OCI-LY3 (cell line): Measurements from ENCODE around the gene TNKS1BP1.

Experiments
- H2AFZ ChIP-seq: fragments of 200-600, 300-600 bp; shearing (Covaris generic); 2 replicates; pipeline ENCODE4 v1.6.0; 2014; ENCODE audit warnings: antibody characterized with exemption, low read depth, low read length
- H3K27ac ChIP-seq: fragments of 200-600, 300-600 bp; sonication (generic); 2 replicates; pipeline ENCODE4 v1.5.1; 2014; ENCODE audit warnings: mild to moderate bottlenecking, low read length, moderate library complexity, mixed read lengths
- H3K27me3 ChIP-seq: fragments of 200-600, 300-600 bp; sonication (generic); 2 replicates; pipeline ENCODE4 v1.6.1; 2014; ENCODE audit warnings: low read depth, low read length, mixed read lengths
- H3K36me3 ChIP-seq: fragments of 200-600, 300-600 bp; sonication (generic); replicated peaks from 2 replicates; pipeline ENCODE3; 2014; ENCODE audit warnings: low read depth, low read length, mixed read lengths
- H3K4me1 ChIP-seq: fragments of 300-600, 200-600 bp; sonication (generic); 2 replicates; pipeline ENCODE4 v1.6.1; 2014; ENCODE audit warnings: low read length, mixed read lengths
- H3K4me2 ChIP-seq: fragments of 200-600, 300-600 bp; sonication (generic); 2 replicates; pipeline ENCODE4 v1.6.1; 2014; ENCODE audit warnings: low read length, mixed read lengths
- H3K4me3 ChIP-seq: fragments of 300-600, 200-600 bp; sonication (generic); 2 replicates; pipeline ENCODE4 v1.5.1; 2014; ENCODE audit warnings: antibody characterized with exemption, mild to moderate bottlenecking, low read length, moderate library complexity
- H3K79me2 ChIP-seq: fragments of 300-600, 200-600 bp; shearing (Covaris generic); 2 replicates; pipeline ENCODE4 v1.6.1; 2014; ENCODE audit warnings: mild to moderate bottlenecking, low read length, mixed read lengths
- H3K9ac ChIP-seq: fragments of 300-600, 200-600 bp; shearing (Covaris generic); 2 replicates; pipeline ENCODE4 v1.6.0; 2014; ENCODE audit warnings: mild to moderate bottlenecking, low read length, moderate library complexity
- H3K9me3 ChIP-seq: fragments of 200-600, 300-600 bp; shearing (Covaris generic); 2 replicates; pipeline ENCODE4 v1.6.1; 2014; ENCODE audit warnings: low read length, mixed read lengths; ENCODE audit not compliant: insufficient read depth
- H4K20me1 ChIP-seq: fragments of 200-600, 300-600 bp; sonication (generic); 2 replicates; pipeline ENCODE4 v1.6.1; 2016; ENCODE audit warnings: low read length, mixed read lengths; ENCODE audit not compliant: insufficient read depth
- EZH2phosphoT487 ChIP-seq: fragments of 200-600 bp; shearing (Covaris generic); IDR thresholded peaks from 2 replicates; pipeline ENCODE4 v1.6.1; 2018; ENCODE audit warnings: antibody characterized with exemption, mixed run types, low read depth
- TF ChIP-seq, protein P1 (sequence below): fragments of 200-600, 300-600 bp; sonication (generic); IDR thresholded peaks from 2 replicates; pipeline ENCODE4 v1.5.1; 2014; ENCODE audit warnings: antibody characterized with exemption, low read length, low read depth

The TNKS1BP1 gene

DNA sequence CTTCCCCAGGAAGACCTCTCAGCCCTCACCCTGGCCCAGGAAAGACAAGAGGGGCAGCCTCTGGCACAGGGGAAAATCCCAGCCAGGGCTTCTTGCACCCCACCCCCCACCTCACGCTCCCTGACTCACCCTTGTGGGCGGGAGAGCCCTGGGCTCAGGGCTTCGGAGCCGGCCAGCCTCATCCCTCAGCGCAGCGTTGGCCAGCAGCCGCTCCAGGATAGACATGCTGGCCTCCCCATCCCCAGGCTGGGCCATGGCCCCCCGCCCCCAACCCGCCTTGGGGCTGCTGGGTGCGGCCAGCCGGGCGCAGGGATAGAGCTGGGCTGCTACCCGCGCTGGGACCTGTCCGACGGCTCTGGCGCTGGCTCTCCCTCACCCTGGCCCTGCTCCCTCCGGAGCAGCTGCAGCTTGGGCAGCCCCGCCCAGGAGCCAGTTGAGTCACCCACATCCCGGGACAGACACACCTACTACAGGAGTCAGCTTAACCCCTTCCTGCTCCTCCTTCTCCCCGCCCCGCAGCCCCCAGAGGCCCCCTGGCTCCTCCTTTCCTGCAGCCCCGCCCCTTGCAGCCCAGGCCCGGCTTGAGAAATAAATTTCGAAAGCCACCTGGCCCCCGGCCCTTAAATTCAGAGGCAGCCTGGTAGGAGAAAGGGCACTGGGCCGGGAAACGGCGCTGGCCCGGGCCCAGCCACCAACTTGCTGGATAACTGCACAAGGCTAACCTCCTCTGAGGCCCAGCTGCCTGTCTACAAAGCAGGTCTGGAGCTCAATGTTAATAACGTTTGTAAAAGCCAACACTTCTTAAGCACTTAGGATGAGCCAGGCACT is 13.4 kb downstream of the TNKS1BP1 start:
- H3K4me1 ChIP-seq = peaks cover 13% of the 10 kb centered on the region
- H3K79me2 ChIP-seq = no peaks in the 10 kb centered on the region
- H3K9me3 ChIP-seq = no peaks in the 10 kb centered on the region
- no peak overlapping the region for H3K27ac ChIP-seq
- TF ChIP-seq, protein P1, sequence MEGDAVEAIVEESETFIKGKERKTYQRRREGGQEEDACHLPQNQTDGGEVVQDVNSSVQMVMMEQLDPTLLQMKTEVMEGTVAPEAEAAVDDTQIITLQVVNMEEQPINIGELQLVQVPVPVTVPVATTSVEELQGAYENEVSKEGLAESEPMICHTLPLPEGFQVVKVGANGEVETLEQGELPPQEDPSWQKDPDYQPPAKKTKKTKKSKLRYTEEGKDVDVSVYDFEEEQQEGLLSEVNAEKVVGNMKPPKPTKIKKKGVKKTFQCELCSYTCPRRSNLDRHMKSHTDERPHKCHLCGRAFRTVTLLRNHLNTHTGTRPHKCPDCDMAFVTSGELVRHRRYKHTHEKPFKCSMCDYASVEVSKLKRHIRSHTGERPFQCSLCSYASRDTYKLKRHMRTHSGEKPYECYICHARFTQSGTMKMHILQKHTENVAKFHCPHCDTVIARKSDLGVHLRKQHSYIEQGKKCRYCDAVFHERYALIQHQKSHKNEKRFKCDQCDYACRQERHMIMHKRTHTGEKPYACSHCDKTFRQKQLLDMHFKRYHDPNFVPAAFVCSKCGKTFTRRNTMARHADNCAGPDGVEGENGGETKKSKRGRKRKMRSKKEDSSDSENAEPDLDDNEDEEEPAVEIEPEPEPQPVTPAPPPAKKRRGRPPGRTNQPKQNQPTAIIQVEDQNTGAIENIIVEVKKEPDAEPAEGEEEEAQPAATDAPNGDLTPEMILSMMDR = no peak
- peak overlapping the region; percentile 73 for H3K4me2 ChIP-seq
- no peaks in the 10 kb centered on the region for H3K27me3 ChIP-seq
- peaks cover 11% of the 10 kb centered on the region for H3K36me3 ChIP-seq
- no peaks in the 10 kb centered on the region for H4K20me1 ChIP-seq
- H3K9ac ChIP-seq = peak overlapping the region; percentile 29; the same call in 1 of the 2 replicates
- no peak overlapping the region for H2AFZ ChIP-seq
- peak overlapping the region; percentile 72 for H3K4me3 ChIP-seq

DNA sequence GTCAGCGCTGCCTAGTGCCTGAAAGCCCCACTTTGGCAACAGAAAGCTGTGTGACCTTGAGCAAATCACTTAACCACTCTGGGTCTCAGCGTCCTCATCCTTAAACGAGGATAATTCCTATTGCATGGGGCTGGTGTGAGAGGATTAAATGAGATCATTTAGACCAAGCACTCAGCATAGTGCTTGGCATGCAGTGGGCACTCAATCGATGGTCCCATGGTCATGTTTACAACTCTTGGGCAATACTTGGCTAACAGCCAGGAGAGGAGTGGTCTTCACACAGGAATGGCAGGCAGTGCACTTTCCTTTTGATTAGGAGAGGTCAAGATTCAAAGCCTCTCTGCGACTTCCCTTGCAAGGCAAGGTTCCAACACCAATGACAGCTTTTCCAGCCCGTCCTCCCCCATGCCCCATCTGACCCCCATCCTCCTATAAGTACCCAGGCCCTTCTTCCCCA is 14.1 kb downstream of the TNKS1BP1 start:
- peak overlapping the region; percentile 72 for H3K4me3 ChIP-seq
- H4K20me1 ChIP-seq = no peaks in the 10 kb centered on the region
- no peak overlapping the region for H3K27ac ChIP-seq
- peak overlapping the region; percentile 73 for H3K4me2 ChIP-seq
- H3K9ac ChIP-seq = peak overlapping the region; percentile 29; the same call in 1 of the 2 replicates
- peaks cover 6% of the 10 kb centered on the region for H3K36me3 ChIP-seq
- H2AFZ ChIP-seq = no peak overlapping the region
- no peaks in the 10 kb centered on the region for H3K9me3 ChIP-seq
- no peaks in the 10 kb centered on the region for H3K79me2 ChIP-seq
- no peaks in the 10 kb centered on the region for H3K27me3 ChIP-seq
- H3K4me1 ChIP-seq = peaks cover 13% of the 10 kb centered on the region
- TF ChIP-seq EZH2phosphoT487 = no peak
- TF ChIP-seq, protein P1 = no peak

DNA sequence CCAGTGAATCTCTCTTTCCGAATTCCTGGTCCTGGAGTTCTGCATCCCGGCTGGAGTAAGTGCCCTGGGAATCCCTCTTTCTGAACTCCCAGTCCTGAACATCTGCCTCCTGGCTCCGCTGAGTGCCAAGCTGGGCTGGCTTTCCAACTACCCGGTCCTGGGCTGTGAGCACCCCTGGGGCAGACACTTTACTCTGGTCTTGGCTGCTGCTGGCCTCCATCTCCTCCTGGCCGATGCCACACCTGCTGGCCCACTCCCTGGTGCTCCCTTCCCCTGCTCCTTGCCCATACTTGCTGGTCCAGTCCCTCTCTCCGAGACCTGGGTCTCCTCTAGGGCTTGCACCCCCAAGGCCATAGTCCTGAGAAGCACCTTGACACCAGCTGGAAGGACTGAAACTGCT is 14.7 kb downstream of the TNKS1BP1 start:
- H3K9me3 ChIP-seq = no peaks in the 10 kb centered on the region
- no peak overlapping the region for H3K9ac ChIP-seq
- peaks cover 13% of the 10 kb centered on the region for H3K4me1 ChIP-seq
- no peaks in the 10 kb centered on the region for H4K20me1 ChIP-seq
- peaks cover 6% of the 10 kb centered on the region for H3K36me3 ChIP-seq
- H3K27ac ChIP-seq = no peak overlapping the region
- TF ChIP-seq EZH2phosphoT487 = no peak
- TF ChIP-seq, protein P1 = no peak
- H3K27me3 ChIP-seq = no peaks in the 10 kb centered on the region
- H3K4me3 ChIP-seq = no peak overlapping the region
- H3K79me2 ChIP-seq = no peaks in the 10 kb centered on the region
- no peak overlapping the region for H3K4me2 ChIP-seq
- no peak overlapping the region for H2AFZ ChIP-seq

DNA sequence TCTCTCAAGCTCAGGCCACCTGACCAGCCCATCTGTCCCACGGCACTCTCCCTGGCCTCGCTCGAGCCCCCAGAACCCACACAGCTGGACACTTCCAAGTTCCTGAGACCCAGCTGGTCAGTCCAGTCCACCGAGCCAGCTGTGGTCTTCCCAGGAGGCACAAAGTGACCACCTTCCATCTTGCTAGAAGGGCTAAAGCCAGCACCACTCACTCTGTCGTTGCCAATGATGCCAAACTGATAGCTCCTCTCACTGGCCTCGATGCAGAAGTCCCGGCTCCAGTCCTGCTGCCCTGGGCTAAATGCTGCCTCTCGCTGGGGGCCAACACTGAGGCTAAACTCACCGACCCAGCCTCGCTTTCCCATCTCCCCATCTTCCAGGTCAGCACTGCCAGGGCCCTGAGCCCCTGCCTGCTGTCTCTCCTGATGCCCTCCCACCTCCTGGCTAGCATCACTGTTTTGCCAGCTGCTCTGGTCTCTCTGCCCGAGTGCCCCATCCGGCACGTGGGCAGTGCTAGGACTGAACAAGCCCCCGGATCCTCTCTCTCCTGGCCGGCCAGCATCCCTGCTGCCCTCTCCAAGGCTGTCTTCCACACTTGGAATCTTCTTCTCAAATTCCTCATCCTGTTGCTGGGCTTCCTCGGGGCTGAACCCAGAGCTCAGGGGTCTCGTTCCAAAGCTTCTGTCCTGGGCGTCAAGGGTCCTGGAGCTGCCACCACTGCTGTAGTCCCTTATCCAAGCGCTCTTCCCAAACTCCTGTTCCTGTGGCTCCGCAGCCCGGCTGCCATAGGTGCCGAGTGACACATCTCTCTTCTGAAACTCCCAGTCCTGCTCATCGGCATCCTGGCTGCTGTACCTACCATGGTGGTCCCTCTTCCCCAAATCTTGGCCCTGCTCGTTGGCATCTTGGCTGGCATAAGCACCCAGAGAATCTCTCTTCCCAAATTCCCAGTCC is 15.4 kb downstream of the TNKS1BP1 start:
- Histone ChIP-seq H4K20me1 (no peaks in the 10 kb centered on the region), H3K4me1 (peaks cover 13% of the 10 kb centered on the region), H3K9me3 (no peaks in the 10 kb centered on the region), H3K4me2 (no peak overlapping the region), H3K79me2 (no peaks in the 10 kb centered on the region), H3K27ac (no peak overlapping the region), H3K36me3 (peaks cover 6% of the 10 kb centered on the region), H2AFZ (no peak overlapping the region), H3K4me3 (no peak overlapping the region), H3K27me3 (no peaks in the 10 kb centered on the region), H3K9ac (no peak overlapping the region)
- no peak for TF ChIP-seq EZH2phosphoT487
- TF ChIP-seq, protein P1 = no peak
